HepG2 (cell line): ENCODE results near the gene R3HDM4. TPM values are rescaled to one million over a fixed set of nuclear protein-coding genes. Genes with fewer than 3 reads are reported as not detected.
A peak's percentile ranks its signal among the peaks of the same experiment; 100 is the strongest.

Experiments
- ATAC-seq: fragments of 200-7000 bp; cut with Tn5 transposase; 3 replicates; pipeline ENCODE4 v1.9.1; 2020; ENCODE audit warnings: mild to moderate bottlenecking, moderate library complexity
- BruUV-seq: library from RNA; stranded (reverse); fragments of 400-500 nt; replicated peaks from 2 replicates; lab custom pipeline; 2021; lab: Mats Ljungman, UMichigan
- CTCF ChIA-PET: fragments of 300-600 bp; formaldehyde crosslinking; extraction: SDS; loops from one replicate; lab custom pipeline; 2021; ENCODE audit warnings: low total read pairs, inconsistent platforms, low intra/inter-chr PET ratio; lab: Yijun Ruan, JAX
- POLR2A ChIA-PET: fragments of 350-600 bp; sonication (Branson Sonifier 250); formaldehyde crosslinking; loops from one replicate; lab custom pipeline; 2020; ENCODE audit warnings: antibody characterized with exemption, inconsistent platforms; lab: Yijun Ruan, JAX
- DNase-seq: peaks from one replicate; pipeline ENCODE4 v3.0.0-alpha.2; 2015; ENCODE audit warnings: low spot score
- FAIRE-seq: peaks from 3 replicates; lab custom pipeline; 2011; peaks lifted over from hg19 to GRCh38; lab: Jason Lieb, UNC
- H2AFZ ChIP-seq: one replicate; pipeline ENCODE4 v1.6.1; 2011; ENCODE audit warnings: low read length, inconsistent platforms
- H3K27ac ChIP-seq: fragments of 300-600 bp; 3 replicates; pipeline ENCODE4 v1.8.0; 2011; ENCODE audit warnings: mixed run types, mild to moderate bottlenecking, mixed read lengths, low read length, inconsistent platforms; ENCODE audit not compliant: insufficient read depth; ENCODE audit errors: extremely low read length
- H3K27me3 ChIP-seq, 2 experiments: fragments of 200-600 bp in 1 of 2; 2 replicates in 1 of 2; 3 replicates in 1 of 2; pipeline versions ENCODE4 v1.6.0 to v1.8.0; 2011; ENCODE audit warnings: low read length in 2 of 2, mild to moderate bottlenecking in 2 of 2, moderate library complexity in 2 of 2, inconsistent platforms in 1 of 2; ENCODE audit not compliant: insufficient read depth in 2 of 2, control insufficient read depth in 1 of 2
- H3K36me3 ChIP-seq, 2 experiments: fragments of 200-600 bp in 1 of 2; replicated peaks in 1 of 2; 2 replicates in 1 of 2; 3 replicates in 1 of 2; pipeline versions ENCODE4 v1.5.1 to v1.8.0; 2011; ENCODE audit warnings: low read length in 2 of 2, inconsistent platforms in 1 of 2; ENCODE audit not compliant: insufficient read depth in 2 of 2, control insufficient read depth in 1 of 2
- H3K4me1 ChIP-seq: 2 replicates; pipeline ENCODE4 v1.5.1; 2012; ENCODE audit warnings: low read length, inconsistent platforms; ENCODE audit not compliant: insufficient read depth
- H3K4me2 ChIP-seq: 2 replicates; pipeline ENCODE4 v1.6.0; 2011; ENCODE audit warnings: low read depth, low read length, inconsistent platforms
- H3K4me3 ChIP-seq, 3 experiments: fragments of 200-600 bp in 1 of 3; sonication (generic), shearing (Covaris generic) in 1 of 3; replicated peaks in 1 of 3; 2 replicates each; pipeline ENCODE4 v1.5.1; 2011 to 2016; ENCODE audit warnings: low read length in 3 of 3, inconsistent platforms in 2 of 3, low read depth in 2 of 3, mild to moderate bottlenecking in 2 of 3, control low read depth in 1 of 3, mixed read lengths in 1 of 3; ENCODE audit not compliant: insufficient read depth in 1 of 3
- H3K79me2 ChIP-seq: one replicate; pipeline ENCODE4 v1.6.1; 2011; ENCODE audit warnings: low read length, inconsistent platforms; ENCODE audit not compliant: insufficient read depth
- H3K9ac ChIP-seq: 2 replicates; pipeline ENCODE4 v1.6.0; 2011; ENCODE audit warnings: mild to moderate bottlenecking, low read depth, low read length, inconsistent platforms; ENCODE audit not compliant: insufficient read depth
- H3K9me3 ChIP-seq: 2 replicates; pipeline ENCODE4 v1.5.1; 2012; ENCODE audit warnings: mild to moderate bottlenecking, low read length
- H4K20me1 ChIP-seq: 2 replicates; pipeline ENCODE4 v1.6.0; 2011; ENCODE audit warnings: inconsistent platforms, mild to moderate bottlenecking, low read length, moderate library complexity; ENCODE audit not compliant: insufficient read depth
- CEBPG ChIP-seq: IDR thresholded peaks from 2 replicates; pipeline ENCODE4 v1.6.1; 2016
- CENPT ChIP-seq: sonication (generic); formaldehyde crosslinking; IDR thresholded peaks from 2 replicates; pipeline ENCODE4 v1.8.0; 2022; ENCODE audit warnings: low read depth, mild to moderate bottlenecking, moderate library complexity, missing genetic modification reagents
- MEIS1 ChIP-seq: sonication (generic); formaldehyde crosslinking; IDR thresholded peaks from 2 replicates; pipeline ENCODE4 v1.9.0; 2021; ENCODE audit warnings: mild to moderate bottlenecking, missing genetic modification reagents, moderate library complexity, borderline replicate concordance
- PHF5A ChIP-seq: IDR thresholded peaks from one replicate; pipeline ENCODE4 v1.6.1; 2018; ENCODE audit warnings: low read depth, missing genetic modification reagents; ENCODE audit not compliant: unreplicated experiment
- RFX5 ChIP-seq: IDR thresholded peaks from 2 replicates; pipeline ENCODE4 v1.6.1; 2011; ENCODE audit warnings: low read depth, low read length, improper control_type of control experiment
- SOX5 ChIP-seq: IDR thresholded peaks from 2 replicates; pipeline ENCODE4 v1.6.1; 2016; ENCODE audit warnings: borderline replicate concordance
- SRF ChIP-seq: IDR thresholded peaks from 2 replicates; pipeline ENCODE4 v1.6.1; 2011; ENCODE audit warnings: mild to moderate bottlenecking, low read depth, low read length, moderate library complexity
- TP53 ChIP-seq: sonication (generic); formaldehyde crosslinking; conservative IDR thresholded peaks from 2 replicates; pipeline ENCODE4 v1.4.0; 2020; ENCODE audit warnings: missing genetic modification reagents
- ZBTB1 ChIP-seq: sonication (generic); formaldehyde crosslinking; IDR thresholded peaks from 2 replicates; pipeline ENCODE4 v1.4.0; 2020; ENCODE audit warnings: missing genetic modification reagents, borderline replicate concordance
- ZC3H13 ChIP-seq: sonication (generic); formaldehyde crosslinking; IDR thresholded peaks from 2 replicates; pipeline ENCODE4 v1.8.1; 2023; ENCODE audit warnings: mild to moderate bottlenecking, missing genetic modification reagents, moderate library complexity
- ZFP36L1 ChIP-seq: sonication (generic); formaldehyde crosslinking; IDR thresholded peaks from 2 replicates; pipeline ENCODE4 v1.8.0; 2022; ENCODE audit warnings: mild to moderate bottlenecking, missing genetic modification reagents, moderate library complexity
- ZNF562 ChIP-seq: sonication (generic); formaldehyde crosslinking; IDR thresholded peaks from 2 replicates; pipeline ENCODE4 v1.8.0; 2022; ENCODE audit warnings: missing genetic modification reagents, borderline replicate concordance
- ZNF619 ChIP-seq: sonication (generic); formaldehyde crosslinking; IDR thresholded peaks from 2 replicates; pipeline ENCODE4 v1.4.0; 2020; ENCODE audit warnings: mild to moderate bottlenecking, missing genetic modification reagents
- ZNF672 ChIP-seq: sonication (generic); formaldehyde crosslinking; IDR thresholded peaks from 2 replicates; pipeline ENCODE4 v1.8.1; 2022; ENCODE audit warnings: missing genetic modification reagents
- WGBS: methylation state at CpG from one replicate; pipeline ENCODE4 v1.1.6; 2017; ENCODE audit warnings: low lambda C conversion rate; 5-methylcytosine and 5-hydroxymethylcytosine counted together
- in situ Hi-C: cut with HindIII; loops from 2 replicates; pipeline ENCODE4 v1.10.0; 2017; ENCODE audit warnings: low pct_unique_long_range_greater_than_20kb; ENCODE audit not compliant: extremely low pct_ligation_motif_present
- intact Hi-C: fragments of 100-400 bp; cut with micrococcal nuclease; formaldehyde crosslinking; loops from one replicate; pipeline ENCODE4 v1.10.0; 2022; ENCODE audit not compliant: unreplicated experiment
- polyA plus RNA-seq, 8 experiments: library from polyadenylated mRNA; depleted of rRNA in 3 of 8; stranded (reverse) in 7 of 8; unstranded in 1 of 8; fragments of >200 nt; fragmentation: Illumina TruSeq in 4 of 8; extraction: Trizol in 4 of 8; gene quantifications; 2 replicates each; pipeline versions ENCODE4 v1.2.1 to v1.2.3, GENCODE V29; 2011 to 2016; ENCODE audit warnings: low read depth in 4 of 8, missing spikeins in 1 of 8, mixed read lengths in 1 of 8; ENCODE audit not compliant: insufficient read depth in 1 of 8
- total RNA-seq, 5 experiments: library from RNA; depleted of rRNA; stranded (reverse); fragments of >200 nt; fragmentation: Illumina TruSeq; extraction: Trizol; gene quantifications; 2 replicates each; pipeline ENCODE4 v1.2.3, GENCODE V29; 2016; ENCODE audit warnings: low read depth in 1 of 5
- TF ChIP-seq, protein P1 (sequence below): sonication (generic); formaldehyde crosslinking; IDR thresholded peaks from 2 replicates; pipeline ENCODE4 v1.4.0; 2020; ENCODE audit warnings: missing genetic modification reagents
- TF ChIP-seq, protein P2 (sequence below): sonication (generic); formaldehyde crosslinking; IDR thresholded peaks from 2 replicates; pipeline ENCODE4 v1.4.0; 2020; ENCODE audit warnings: missing genetic modification reagents
- TF ChIP-seq, protein P3 (sequence below): sonication (generic); formaldehyde crosslinking; IDR thresholded peaks from 2 replicates; pipeline ENCODE4 v1.5.0; 2020; ENCODE audit warnings: mild to moderate bottlenecking, missing genetic modification reagents, moderate library complexity
- TF ChIP-seq, protein P4 (sequence below): sonication (generic); formaldehyde crosslinking; IDR thresholded peaks from 2 replicates; pipeline ENCODE4 v1.5.1; 2020; ENCODE audit warnings: mild to moderate bottlenecking, missing genetic modification reagents, borderline replicate concordance

The R3HDM4 gene
- total and polyA plus RNA-seq, 2 of the 13 experiments (the other 11 are each of a cell fraction or from before 2014, with no cell fraction given), result 26.2 to 26.9 TPM

DNA sequence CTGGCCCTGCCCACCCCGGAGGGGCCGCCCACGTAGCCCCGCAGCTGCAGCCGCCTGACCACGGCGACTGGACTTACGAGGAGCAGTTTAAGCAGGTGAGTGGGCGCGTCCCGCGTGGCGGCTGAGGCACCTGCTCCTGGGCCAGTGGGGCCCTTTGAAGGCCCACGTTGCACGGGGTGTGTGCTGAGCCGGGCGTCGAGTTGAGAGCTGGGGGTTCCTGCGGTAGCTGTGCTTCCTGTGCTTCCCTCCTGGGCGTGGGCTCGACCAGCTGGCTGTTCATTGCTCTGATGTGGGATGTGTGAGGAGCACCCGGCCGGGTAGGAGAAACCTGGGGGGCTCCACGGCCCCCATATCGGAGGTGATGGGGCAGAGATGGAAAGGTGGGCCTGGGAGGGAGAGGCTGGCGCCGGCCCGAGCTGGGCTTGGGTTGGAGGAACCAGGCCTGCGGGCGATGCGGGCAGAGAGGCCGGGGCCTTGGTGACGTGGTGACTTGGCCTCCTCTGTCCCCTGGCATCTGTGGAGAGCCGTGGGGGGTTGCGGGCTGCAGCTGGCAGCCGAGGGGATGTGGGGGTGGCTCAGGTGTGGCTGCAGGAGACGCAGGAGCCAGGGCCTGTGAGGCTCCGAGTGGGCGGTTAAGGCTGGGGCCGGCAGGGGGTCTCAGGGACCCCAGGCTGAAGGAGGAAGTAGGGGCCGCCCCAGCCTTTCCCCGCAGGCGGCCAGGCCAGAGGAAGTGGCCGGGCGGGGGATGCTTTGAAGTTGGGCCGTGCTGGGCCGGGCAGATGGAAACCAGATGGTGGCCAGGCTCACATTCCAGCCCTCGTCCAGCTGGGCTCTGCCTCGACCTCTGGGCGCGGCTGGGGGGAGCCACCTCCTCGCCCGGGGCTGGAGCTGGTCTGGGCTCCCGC, 19.9 kb upstream of the R3HDM4 start:
- peak overlapping the region in 1 of 3 experiments; percentile 37; a peak in 1 of 6 replicates for H3K4me3 ChIP-seq
- CTCF ChIA-PET, result interaction anchor here (0.6 kb wide), 1 partner anchor 10 kb away, joined by 3 read pairs; no protein-coding TSS in a partner anchor
- in situ Hi-C loops, result no loop called here
- H3K27me3 ChIP-seq, result no peaks in the 10 kb centered on the region
- H3K4me1 ChIP-seq, result peaks cover 92% of the 10 kb centered on the region
- H3K36me3 ChIP-seq, result peaks cover 12 to 61% of the 10 kb centered on the region in 2 experiments; a peak in 4 of 5 replicates
- H3K4me2 ChIP-seq, result peak overlapping the region; percentile 36
- DNase-seq, result no peak
- no peak overlapping the region for H2AFZ ChIP-seq
- ATAC-seq, result peak; percentile 41
- peak overlapping the region; percentile 55 for H3K27ac ChIP-seq
- 89% methylated on average over 20 of the region's 54 CpGs for WGBS
- H3K9me3 ChIP-seq, result no peaks in the 10 kb centered on the region
- intact Hi-C loops, result loop anchor here (2.0 kb wide), 1 partner anchor 26 kb away; no protein-coding TSS in a partner anchor
- H3K9ac ChIP-seq, result no peak overlapping the region
- BruUV-seq, result no TSS peak
- FAIRE-seq, result no peak
- H4K20me1 ChIP-seq, result peaks cover 37% of the 10 kb centered on the region; the same call in 1 of the 2 replicates
- H3K79me2 ChIP-seq, result peaks cover 79% of the 10 kb centered on the region
- POLR2A ChIA-PET, result interaction anchor here (0.6 to 5.6 kb wide), 10 partner anchors 9 to 52 kb away, joined by 3 to 50 read pairs (median 4); no protein-coding TSS in a partner anchor
- TF ChIP-seq CEBPG (CRISPR knock-in tag) (no peak), ZBTB1 (CRISPR knock-in tag) (no peak), ZFP36L1 (CRISPR knock-in tag) (no peak), ZNF672 (no peak), ZNF619 (CRISPR knock-in tag) (no peak), MEIS1 (CRISPR knock-in tag) (no peak), CENPT (no peak), ZNF562 (CRISPR knock-in tag) (no peak), SOX5 (CRISPR knock-in tag) (no peak), SRF (no peak), RFX5 (no peak), ZC3H13 (no peak), TP53 (CRISPR knock-in tag) (peak; percentile 96; the same call in 1 of the 2 replicates), PHF5A (CRISPR knock-in tag) (no peak)
- TF ChIP-seq, protein P1, sequence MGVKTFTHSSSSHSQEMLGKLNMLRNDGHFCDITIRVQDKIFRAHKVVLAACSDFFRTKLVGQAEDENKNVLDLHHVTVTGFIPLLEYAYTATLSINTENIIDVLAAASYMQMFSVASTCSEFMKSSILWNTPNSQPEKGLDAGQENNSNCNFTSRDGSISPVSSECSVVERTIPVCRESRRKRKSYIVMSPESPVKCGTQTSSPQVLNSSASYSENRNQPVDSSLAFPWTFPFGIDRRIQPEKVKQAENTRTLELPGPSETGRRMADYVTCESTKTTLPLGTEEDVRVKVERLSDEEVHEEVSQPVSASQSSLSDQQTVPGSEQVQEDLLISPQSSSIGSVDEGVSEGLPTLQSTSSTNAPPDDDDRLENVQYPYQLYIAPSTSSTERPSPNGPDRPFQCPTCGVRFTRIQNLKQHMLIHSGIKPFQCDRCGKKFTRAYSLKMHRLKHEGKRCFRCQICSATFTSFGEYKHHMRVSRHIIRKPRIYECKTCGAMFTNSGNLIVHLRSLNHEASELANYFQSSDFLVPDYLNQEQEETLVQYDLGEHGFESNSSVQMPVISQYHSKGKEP (CRISPR knock-in tag), result no peak
- TF ChIP-seq, protein P2, sequence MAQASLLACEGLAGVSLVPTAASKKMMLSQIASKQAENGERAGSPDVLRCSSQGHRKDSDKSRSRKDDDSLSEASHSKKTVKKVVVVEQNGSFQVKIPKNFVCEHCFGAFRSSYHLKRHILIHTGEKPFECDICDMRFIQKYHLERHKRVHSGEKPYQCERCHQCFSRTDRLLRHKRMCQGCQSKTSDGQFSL, result 0 out of 2 replicates have a peak, but pooled peaks have one; percentile 35
- TF ChIP-seq, protein P3, sequence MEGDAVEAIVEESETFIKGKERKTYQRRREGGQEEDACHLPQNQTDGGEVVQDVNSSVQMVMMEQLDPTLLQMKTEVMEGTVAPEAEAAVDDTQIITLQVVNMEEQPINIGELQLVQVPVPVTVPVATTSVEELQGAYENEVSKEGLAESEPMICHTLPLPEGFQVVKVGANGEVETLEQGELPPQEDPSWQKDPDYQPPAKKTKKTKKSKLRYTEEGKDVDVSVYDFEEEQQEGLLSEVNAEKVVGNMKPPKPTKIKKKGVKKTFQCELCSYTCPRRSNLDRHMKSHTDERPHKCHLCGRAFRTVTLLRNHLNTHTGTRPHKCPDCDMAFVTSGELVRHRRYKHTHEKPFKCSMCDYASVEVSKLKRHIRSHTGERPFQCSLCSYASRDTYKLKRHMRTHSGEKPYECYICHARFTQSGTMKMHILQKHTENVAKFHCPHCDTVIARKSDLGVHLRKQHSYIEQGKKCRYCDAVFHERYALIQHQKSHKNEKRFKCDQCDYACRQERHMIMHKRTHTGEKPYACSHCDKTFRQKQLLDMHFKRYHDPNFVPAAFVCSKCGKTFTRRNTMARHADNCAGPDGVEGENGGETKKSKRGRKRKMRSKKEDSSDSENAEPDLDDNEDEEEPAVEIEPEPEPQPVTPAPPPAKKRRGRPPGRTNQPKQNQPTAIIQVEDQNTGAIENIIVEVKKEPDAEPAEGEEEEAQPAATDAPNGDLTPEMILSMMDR, result peak; percentile 35
- TF ChIP-seq, protein P4, sequence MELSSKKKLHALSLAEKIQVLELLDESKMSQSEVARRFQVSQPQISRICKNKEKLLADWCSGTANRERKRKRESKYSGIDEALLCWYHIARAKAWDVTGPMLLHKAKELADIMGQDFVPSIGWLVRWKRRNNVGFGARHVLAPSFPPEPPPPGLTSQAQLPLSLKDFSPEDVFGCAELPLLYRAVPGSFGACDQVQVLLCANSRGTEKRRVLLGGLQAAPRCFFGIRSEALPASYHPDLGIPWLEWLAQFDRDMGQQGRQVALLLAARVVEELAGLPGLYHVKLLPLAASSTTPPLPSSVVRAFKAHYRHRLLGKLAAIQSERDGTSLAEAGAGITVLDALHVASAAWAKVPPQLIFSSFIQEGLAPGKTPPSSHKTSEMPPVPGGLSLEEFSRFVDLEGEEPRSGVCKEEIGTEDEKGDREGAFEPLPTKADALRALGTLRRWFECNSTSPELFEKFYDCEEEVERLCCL (CRISPR knock-in tag), result no peak
